Tibial nerve (tissue), 3 donors: ENCODE results near the gene EXOC6B.

Experiments
- CTCF ChIP-seq, 5 experiments: fragments of 200-600 bp in 3 of 5; fragments of 450-650 bp in 2 of 5; sonication (generic) in 3 of 5; IDR thresholded peaks; one replicate each; pipeline ENCODE4 v1.5.1; 2016 to 2019; ENCODE audit warnings: antibody characterized with exemption in 5 of 5, mild to moderate bottlenecking in 3 of 5, moderate library complexity in 2 of 5
- POLR2A ChIP-seq, 2 donors: fragments of 450-650 bp; IDR thresholded peaks; one replicate each; pipeline ENCODE4 v1.6.1; 2017; ENCODE audit warnings: antibody characterized with exemption in 2 of 2, mild to moderate bottlenecking in 2 of 2, moderate library complexity in 2 of 2

- TF ChIP-seq POLR2A (IDR thresholded peaks at IDR 0.05), result no peak
- no peak for TF ChIP-seq CTCF (IDR thresholded peaks at IDR 0.05)
Measured at GRCh38 chr2:72155151-72155550, 670.7 kb downstream of the EXOC6B start.
